NB4 (cell line): ENCODE measurements around the gene KLK10.
"Not testable (repeated sequence)": the region's sequence is repeated elsewhere in the genome, so short reads cannot be mapped to it uniquely, and the experiment has no call there.

Source experiments
- MYC ChIP-seq: IDR thresholded peaks from 2 replicates; pipeline ENCODE4 v1.6.1; 2011; ENCODE audit warnings: low read depth, low read length
- POLR2A ChIP-seq: IDR thresholded peaks from 2 replicates; pipeline ENCODE4 v1.6.1; 2011; ENCODE audit warnings: mild to moderate bottlenecking; ENCODE audit not compliant: insufficient read length; ENCODE audit errors: extremely low read depth
- TF ChIP-seq, protein P1 (sequence below): IDR thresholded peaks from one replicate; pipeline ENCODE4 v1.5.1; 2012; ENCODE audit warnings: low read depth, low read length
- TF ChIP-seq, protein P2 (sequence below): IDR thresholded peaks from 2 replicates; pipeline ENCODE4 v1.6.1; 2011; ENCODE audit warnings: low read depth, low read length

DNA sequence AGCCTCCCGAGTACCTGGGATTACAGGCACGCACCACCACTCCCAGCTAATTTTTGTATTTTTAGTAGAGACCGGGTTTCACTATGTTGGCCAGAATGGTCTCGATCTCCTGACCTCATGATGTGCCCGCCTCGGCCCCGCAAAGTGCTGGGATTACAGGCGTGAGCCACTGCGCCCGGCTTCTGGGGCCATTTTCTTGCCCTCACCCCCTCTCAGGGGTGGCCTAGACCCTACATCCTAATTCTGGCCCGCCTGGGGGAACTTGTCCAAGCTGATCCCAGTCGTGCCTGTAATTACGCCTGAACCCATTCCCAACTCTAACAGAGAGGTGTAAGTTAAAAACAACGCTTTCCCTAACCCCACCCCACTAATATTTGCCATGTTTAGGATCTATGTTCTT lies 35.1 kb downstream of the KLK10 start:
- TF ChIP-seq, protein P1, sequence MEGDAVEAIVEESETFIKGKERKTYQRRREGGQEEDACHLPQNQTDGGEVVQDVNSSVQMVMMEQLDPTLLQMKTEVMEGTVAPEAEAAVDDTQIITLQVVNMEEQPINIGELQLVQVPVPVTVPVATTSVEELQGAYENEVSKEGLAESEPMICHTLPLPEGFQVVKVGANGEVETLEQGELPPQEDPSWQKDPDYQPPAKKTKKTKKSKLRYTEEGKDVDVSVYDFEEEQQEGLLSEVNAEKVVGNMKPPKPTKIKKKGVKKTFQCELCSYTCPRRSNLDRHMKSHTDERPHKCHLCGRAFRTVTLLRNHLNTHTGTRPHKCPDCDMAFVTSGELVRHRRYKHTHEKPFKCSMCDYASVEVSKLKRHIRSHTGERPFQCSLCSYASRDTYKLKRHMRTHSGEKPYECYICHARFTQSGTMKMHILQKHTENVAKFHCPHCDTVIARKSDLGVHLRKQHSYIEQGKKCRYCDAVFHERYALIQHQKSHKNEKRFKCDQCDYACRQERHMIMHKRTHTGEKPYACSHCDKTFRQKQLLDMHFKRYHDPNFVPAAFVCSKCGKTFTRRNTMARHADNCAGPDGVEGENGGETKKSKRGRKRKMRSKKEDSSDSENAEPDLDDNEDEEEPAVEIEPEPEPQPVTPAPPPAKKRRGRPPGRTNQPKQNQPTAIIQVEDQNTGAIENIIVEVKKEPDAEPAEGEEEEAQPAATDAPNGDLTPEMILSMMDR = not testable (repeated sequence)
- not testable (repeated sequence) for TF ChIP-seq POLR2A, MYC
- TF ChIP-seq, protein P2, sequence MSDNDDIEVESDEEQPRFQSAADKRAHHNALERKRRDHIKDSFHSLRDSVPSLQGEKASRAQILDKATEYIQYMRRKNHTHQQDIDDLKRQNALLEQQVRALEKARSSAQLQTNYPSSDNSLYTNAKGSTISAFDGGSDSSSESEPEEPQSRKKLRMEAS = not testable (repeated sequence)
